HFFc6 (cell line): ENCODE data around the gene STXBP6. TPM values are rescaled to one million over a fixed set of nuclear protein-coding genes. Genes with fewer than 3 reads are reported as not detected.
"Not testable (repeated sequence)": the region's sequence is repeated elsewhere in the genome, so short reads cannot be mapped to it uniquely, and the experiment has no call there.

ENCODE experiments used
- DNase-seq: peaks from one replicate; pipeline ENCODE4 v3.0.0-alpha.2; 2018
- H3K27ac Mint-ChIP-seq: 2 replicates; pipeline ENCODE4 v1.8.0; 2020; ENCODE audit warnings: mild to moderate bottlenecking, mixed read lengths
- H3K27me3 Mint-ChIP-seq: 2 replicates; pipeline ENCODE4 v1.8.0; 2021; ENCODE audit warnings: mild to moderate bottlenecking, moderate library complexity, mixed read lengths; ENCODE audit not compliant: insufficient read depth
- H3K36me3 Mint-ChIP-seq: 2 replicates; pipeline ENCODE4 v1.8.0; 2021; ENCODE audit warnings: low read depth, mixed read lengths
- H3K4me1 Mint-ChIP-seq: 2 replicates; pipeline ENCODE4 v1.8.0; 2020; ENCODE audit warnings: low read depth, mixed read lengths
- H3K4me3 Mint-ChIP-seq: 2 replicates; pipeline ENCODE4 v1.8.0; 2020; ENCODE audit warnings: mild to moderate bottlenecking, moderate library complexity, mixed read lengths
- H3K9me3 Mint-ChIP-seq: 2 replicates; pipeline ENCODE4 v1.8.0; 2020; ENCODE audit warnings: mild to moderate bottlenecking, mixed read lengths
- total RNA-seq, 6 experiments: library from RNA; stranded (reverse); fragmentation: NEBNext Ultra II Directional; extraction: Animal tissue kit (Norgen Biotek cat#: 25700); gene quantifications; 2 replicates in 1 of 6; 3 replicates in 5 of 6; pipeline ENCODE4 v1.2.3, GENCODE V29; 2021
- TF ChIP-seq, protein P1 (sequence below): fragments of 200-600 bp; sonication (generic); IDR thresholded peaks from 2 replicates; pipeline ENCODE4 v1.5.0; 2021; ENCODE audit warnings: antibody characterized with exemption, mild to moderate bottlenecking

Gene STXBP6
- total RNA-seq, 6 experiments from 2014 or later: 15.4 to 17.5 (median 17.0) TPM

DNA sequence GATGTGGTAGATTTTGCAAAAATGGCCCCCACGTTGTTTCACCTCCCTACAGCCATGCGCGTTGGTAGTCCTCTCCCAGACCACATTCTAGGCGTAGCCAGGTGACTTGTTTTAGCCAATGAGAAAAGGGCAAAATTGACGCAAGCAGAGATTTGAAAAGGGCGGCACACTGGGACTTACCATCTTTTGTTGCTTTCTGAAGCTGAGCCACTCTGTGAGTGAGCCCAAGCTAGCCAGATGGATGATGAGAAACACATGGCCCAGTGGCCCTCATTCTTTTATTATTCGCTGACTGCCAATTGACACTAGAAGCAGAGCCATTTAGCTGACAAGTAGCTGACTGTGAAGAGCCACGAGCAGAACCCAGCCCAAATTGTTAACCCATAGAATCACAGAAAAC, 274.0 kb downstream of the STXBP6 start:
- H3K27me3 Mint-ChIP-seq: peaks cover 5% of the 10 kb centered on the region
- H3K4me1 Mint-ChIP-seq: no peaks in the 10 kb centered on the region
- no peak for DNase-seq
- TF ChIP-seq, protein P1, sequence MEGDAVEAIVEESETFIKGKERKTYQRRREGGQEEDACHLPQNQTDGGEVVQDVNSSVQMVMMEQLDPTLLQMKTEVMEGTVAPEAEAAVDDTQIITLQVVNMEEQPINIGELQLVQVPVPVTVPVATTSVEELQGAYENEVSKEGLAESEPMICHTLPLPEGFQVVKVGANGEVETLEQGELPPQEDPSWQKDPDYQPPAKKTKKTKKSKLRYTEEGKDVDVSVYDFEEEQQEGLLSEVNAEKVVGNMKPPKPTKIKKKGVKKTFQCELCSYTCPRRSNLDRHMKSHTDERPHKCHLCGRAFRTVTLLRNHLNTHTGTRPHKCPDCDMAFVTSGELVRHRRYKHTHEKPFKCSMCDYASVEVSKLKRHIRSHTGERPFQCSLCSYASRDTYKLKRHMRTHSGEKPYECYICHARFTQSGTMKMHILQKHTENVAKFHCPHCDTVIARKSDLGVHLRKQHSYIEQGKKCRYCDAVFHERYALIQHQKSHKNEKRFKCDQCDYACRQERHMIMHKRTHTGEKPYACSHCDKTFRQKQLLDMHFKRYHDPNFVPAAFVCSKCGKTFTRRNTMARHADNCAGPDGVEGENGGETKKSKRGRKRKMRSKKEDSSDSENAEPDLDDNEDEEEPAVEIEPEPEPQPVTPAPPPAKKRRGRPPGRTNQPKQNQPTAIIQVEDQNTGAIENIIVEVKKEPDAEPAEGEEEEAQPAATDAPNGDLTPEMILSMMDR: no peak
- H3K36me3 Mint-ChIP-seq: no peaks in the 10 kb centered on the region
- H3K9me3 Mint-ChIP-seq: no peaks in the 10 kb centered on the region
- H3K4me3 Mint-ChIP-seq: no peak overlapping the region
- no peak overlapping the region for H3K27ac Mint-ChIP-seq

DNA sequence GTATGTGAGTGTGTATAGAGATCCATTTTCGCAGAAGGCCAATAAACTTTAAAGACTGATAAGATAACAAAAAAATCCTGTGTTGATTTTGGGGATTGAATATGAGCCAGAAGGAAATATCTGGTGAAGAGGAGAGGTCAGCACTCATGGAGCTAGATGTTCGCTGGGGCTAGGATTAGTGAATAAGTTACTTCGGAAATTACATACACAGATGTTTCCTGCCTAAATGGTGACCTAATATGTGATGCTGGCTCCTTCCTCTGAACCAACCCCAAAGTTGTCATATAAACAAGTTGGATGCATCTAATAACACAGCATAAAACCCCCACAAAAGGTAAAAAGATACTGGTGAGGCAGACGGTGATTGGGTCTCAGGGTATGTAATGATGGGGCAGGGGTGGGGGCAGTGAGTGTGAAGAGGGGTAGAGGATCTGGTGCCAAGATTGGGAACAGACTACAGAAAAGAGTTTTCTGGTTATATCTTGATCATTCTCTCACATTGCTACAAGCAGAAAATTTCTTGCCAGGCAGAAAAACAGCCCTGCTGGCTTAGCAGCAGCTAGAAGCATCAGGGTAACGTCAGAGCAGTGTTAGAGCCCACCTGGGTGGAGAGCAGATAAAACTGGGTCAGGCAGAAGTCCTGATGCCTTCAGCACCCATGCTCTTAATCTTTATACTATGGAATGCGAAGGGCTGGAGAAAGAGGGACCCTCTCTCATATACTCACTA, 275.6 kb downstream of the STXBP6 start:
- no peak for DNase-seq
- Mint-ChIP-seq H3K36me3 (no peaks in the 10 kb centered on the region), H3K27ac (no peak overlapping the region), H3K4me1 (no peaks in the 10 kb centered on the region), H3K4me3 (no peak overlapping the region), H3K9me3 (no peaks in the 10 kb centered on the region), H3K27me3 (peaks cover 5% of the 10 kb centered on the region)
- TF ChIP-seq, protein P1: no peak

DNA sequence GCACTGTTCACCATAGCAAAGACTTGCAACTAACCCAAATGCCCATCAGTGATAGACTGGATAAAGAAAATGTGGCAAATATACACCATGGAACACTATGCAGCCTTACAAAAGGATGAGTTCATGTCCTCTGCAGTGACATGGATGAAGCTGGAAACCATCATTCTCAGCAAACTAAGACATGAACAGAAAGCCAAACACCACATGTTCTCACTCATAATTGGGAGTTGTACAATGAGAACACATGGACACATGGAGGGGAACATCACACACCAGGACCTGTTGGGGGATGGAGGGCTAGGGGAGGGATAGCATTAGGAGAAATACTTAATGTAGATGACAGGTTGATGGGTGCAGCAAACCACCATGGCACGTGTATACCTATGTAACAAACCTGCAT, 276.4 kb downstream of the STXBP6 start:
- not testable (repeated sequence) for H3K27ac Mint-ChIP-seq, H3K27me3 Mint-ChIP-seq, DNase-seq, H3K4me1 Mint-ChIP-seq, H3K4me3 Mint-ChIP-seq, H3K36me3 Mint-ChIP-seq, H3K9me3 Mint-ChIP-seq

DNA sequence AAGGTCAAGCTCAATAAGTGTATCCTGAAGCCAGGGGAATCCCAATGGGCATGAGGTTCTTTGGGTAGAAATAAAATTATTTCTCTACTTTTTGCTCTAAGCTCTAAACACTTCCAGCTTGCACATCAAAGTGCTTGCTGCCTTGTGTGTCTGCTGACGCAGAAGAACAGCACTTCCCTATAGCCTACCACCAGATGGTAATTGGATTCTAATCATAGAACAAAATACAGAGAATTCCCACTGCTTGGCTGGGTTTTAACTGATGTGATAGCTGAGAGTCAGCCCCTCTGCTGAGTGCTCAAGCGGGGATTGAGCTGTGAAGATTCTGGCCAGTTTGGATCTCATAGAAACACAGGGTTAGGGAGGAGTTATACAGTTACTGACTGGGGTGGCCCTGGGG, 283.5 kb downstream of the STXBP6 start:
- Mint-ChIP-seq H3K36me3 (no peaks in the 10 kb centered on the region), H3K27ac (no peak overlapping the region), H3K4me3 (no peak overlapping the region), H3K9me3 (no peaks in the 10 kb centered on the region), H3K27me3 (peaks cover 4% of the 10 kb centered on the region), H3K4me1 (0 out of 2 replicates have a peak, but pooled peaks cover 6% of the 10 kb centered on the region)
- TF ChIP-seq, protein P1: no peak
- no peak for DNase-seq

DNA sequence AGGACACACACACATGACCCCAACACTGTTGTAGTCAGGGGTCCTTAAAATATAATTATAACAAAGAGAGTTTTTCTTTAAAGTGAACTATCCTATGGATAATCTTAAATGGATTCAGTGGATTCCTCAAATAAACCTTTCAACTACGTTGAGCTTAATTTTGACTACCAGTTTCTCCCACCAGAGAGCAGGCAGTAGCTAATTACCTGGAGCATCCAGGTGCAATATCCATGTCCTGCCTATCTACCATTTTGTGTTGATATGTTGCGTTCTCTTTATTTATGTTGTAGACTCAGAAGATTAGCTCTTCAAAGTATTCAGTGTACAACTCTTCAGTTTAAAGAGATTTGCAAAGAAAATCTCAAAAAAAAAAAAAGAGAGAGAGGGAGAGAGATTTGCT, 288.8 kb downstream of the STXBP6 start:
- H3K9me3 Mint-ChIP-seq: no peaks in the 10 kb centered on the region
- TF ChIP-seq, protein P1: no peak
- H3K4me3 Mint-ChIP-seq: no peak overlapping the region
- H3K4me1 Mint-ChIP-seq: no peaks in the 10 kb centered on the region
- no peaks in the 10 kb centered on the region; the same call in 1 of the 2 replicates for H3K27me3 Mint-ChIP-seq
- H3K27ac Mint-ChIP-seq: no peak overlapping the region
- no peak for DNase-seq
- no peaks in the 10 kb centered on the region for H3K36me3 Mint-ChIP-seq
